HG02763 (cell line): ENCODE results near the gene MMD2.
"Not testable (repeated sequence)": the region's sequence is repeated elsewhere in the genome, so short reads cannot be mapped to it uniquely, and the experiment has no call there.

Experiments used
- ATAC-seq: cut with Tn5 transposase; IDR thresholded peaks from one replicate; pipeline ENCODE4 v1.9.1; 2021; ENCODE audit warnings: mild to moderate bottlenecking, moderate library complexity; ENCODE audit not compliant: unreplicated experiment

Gene MMD2

DNA sequence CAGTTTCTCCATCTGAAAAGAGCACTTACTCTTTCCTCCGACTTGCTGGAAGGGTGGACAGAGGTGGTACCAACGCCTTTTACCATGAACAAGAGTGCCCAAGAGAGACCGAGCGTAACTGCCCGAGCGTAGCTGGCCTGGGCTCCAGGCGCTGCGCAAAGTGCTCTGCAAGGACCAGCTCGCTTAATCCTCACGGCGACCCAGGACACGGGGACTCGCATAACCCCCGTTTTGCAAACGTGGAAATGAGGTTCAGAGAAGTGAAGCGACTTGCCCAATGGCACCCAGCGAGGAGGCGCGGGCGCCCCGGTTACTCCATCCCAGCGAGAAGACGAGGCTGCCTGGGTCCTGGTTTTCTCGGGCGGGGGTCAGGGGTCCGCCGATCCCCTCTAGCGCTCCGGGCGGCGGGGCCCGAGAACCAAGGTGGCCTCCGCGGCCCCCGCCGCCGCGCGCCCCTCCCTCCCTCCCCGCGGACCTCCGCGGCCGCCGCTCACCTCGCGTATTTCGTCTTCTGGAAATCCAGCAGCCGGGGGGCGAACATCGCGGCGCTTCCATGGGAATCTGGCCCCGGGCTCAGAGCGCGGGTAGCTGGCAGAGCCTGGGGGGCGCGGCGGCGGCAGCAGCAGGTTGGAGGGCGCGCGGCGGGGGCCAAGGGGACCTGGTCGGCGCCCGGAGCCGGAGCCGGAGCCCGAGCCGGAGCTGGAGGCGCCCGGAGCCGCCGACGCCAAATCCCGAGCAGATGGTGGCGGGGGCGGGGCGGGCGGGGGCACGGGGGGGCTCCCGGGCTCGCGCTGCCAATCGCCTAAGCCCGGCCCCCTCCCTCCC is at the start of gene MMD2:
MMD2 (minus strand) TSS at position 711 of the 825 bp plus-strand sequence; CDS start at position 541, 170 bp downstream.
- no peak for ATAC-seq

GRCh38 chr7:5005066-5005465 is 46.1 kb upstream of the MMD2 start:
- ATAC-seq = no peak

GRCh38 chr7:5001911-5002310 is 42.9 kb upstream of the MMD2 start:
- no peak for ATAC-seq

- ATAC-seq = no peak
Measured at GRCh38 chr7:5001003-5001402, 42.0 kb upstream of the MMD2 start.

GRCh38 chr7:4999369-4999950 is 40.5 kb upstream of the MMD2 start:
- ATAC-seq = no peak

DNA sequence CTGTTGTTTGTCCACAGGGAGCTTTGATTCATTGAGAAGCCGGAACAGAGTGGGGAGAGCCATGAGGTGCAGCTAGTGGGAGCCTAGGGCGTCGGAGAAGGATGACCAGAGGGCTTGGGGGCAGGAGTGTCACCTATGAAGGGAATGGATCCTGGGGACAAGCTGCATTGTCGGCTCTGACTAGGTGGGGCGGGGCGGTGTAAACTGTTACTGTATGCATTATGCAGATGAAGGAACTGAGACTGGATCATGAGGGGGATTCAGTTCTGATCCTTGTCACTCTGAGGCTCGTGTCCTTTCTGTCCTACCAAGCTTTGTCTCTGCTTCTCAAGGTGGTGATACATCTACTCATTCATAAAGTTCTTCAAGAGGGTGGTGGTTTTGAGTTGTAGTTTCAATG is 39.9 kb upstream of the MMD2 start:
- no peak for ATAC-seq

DNA sequence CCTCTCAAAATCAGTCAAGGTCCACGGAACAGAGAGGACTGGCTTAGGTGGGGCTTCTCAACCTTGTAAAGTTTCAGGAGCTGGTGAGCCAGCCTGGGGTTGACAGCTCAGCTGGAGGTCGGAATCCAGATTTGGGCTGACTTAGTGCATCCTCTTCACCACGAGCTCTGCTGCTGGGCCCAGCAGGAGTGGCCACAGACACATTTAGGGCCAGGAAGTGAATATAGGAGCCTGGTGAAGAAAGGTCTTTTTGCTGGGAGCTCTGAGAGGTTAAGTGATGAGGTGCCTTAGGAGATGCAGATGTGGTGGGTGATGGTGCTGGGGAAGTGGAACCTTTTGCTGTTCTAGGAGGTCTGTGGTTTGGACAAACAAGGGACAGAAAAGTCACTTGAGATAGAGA is 39.3 kb upstream of the MMD2 start:
- no peak for ATAC-seq

DNA sequence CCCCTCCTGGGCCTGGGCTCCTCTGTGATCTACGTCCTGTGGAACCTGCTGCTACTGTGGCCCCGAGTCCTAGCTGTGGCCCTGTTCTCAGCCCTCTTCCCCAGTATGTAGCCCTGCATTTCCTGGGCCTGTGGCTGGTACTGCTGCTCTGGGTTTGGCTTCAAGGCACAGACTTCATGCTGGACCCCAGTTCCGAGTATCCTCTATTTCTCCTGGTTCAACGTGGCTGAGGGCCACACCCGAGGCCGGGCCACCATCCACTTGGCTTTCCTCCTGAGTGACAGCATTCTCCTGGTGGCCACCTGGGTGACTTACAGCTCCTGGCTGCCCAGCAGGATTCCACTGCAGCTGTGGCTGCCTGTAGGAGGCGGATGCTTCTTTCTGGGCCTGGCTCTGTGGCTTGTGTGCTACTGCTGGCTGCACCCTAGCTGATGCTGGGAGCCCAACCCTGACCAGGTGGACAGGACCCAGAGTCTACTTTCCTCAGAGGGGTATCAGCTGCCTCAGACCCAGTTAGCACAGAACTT is 37.8 kb upstream of the MMD2 start:
- no peak for ATAC-seq

DNA sequence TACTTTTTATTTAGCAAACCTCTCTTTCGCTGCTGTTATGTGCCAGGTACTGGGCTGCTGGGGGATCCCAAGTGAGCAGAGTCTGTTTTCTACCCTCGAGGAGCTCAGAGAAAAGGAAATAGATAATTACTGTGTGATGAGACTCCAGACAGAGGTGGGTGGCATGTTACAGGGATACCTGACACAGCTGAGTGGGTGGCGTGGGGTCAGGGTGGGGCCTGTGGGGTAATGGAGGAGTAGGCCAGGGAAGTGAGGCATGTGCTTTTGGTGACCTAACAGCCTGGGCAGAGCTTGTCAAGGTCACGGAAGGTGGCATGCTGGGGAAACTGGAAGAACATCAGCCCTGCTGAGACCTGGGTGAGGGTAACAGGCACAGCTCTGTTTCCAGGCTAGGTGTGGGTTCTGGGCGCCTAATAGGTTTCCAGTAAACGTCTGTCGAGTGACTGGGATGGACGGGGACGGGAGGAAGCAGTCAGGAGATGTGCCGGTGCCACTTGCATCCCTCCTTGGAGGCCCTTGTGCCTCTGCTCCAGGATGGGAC is 36.5 kb upstream of the MMD2 start:
- ATAC-seq = no peak

DNA sequence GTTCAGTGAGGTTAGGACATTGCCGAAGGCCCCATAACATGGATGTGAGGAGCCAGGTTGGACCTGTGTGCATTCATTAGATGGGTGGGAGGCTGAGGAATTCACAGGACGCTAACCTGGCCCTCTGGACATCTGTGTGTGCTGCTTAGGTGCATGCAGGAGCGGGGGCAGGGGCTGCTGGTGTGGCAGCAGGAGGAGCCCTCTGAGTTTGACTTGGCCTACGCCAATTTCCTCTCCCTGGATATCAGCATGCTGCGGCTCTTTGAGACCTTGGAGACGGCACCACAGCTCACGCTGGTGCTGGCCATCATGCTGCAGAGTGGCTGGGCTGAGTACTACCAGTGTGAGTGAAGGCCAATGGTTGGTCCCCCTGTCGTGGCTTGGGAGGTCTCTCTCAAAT is 34.5 kb upstream of the MMD2 start:
- ATAC-seq = no peak

DNA sequence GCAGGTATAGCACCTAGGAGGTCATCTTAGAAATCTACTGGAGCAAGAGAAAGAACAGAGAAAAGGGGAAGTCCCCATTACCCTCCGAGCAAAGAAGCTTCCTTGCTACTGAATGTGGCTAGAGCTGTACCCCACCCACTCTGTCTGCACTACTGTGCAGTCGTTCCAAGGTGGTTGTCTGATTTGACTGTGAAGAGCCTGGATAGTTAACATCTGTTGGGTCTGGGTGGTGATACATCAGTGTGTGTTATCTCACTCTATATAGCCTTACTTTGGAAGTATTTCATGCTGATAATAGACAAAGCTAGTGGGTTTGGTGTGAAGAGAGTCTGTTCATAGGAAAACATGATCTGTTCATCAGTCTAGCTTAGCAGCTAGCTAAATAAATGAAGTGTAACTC is 23.8 kb upstream of the MMD2 start:
- ATAC-seq = not testable (repeated sequence)

DNA sequence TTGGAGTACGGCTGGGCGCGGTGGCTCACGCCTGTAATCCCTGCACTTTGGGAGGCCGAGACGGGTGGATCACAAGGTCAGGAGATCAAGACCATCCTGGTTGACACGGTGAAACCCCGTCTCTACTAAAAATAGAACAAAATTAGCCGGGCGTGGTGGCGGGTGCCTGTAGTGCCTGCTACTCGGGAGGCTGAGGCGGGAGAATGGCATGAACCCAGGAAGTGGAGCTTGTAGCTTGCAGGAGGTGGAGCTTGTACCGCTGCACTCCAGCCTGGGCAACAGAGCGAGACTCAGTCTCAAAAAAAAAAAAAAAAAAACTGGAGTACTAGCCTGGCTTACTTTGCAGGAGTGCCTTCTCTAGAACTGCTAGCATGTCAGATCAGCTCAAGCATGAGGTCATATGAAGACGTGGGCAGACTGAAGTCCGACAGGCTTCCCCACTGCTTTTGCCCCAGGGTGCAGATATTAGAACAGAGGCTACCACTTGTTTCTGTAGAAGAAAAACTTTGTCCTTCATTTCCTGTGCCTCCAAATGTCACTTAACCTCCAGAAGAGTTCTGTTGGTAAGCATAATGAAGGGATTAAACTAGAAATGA is 22.4 kb upstream of the MMD2 start:
- ATAC-seq = not testable (repeated sequence)

DNA sequence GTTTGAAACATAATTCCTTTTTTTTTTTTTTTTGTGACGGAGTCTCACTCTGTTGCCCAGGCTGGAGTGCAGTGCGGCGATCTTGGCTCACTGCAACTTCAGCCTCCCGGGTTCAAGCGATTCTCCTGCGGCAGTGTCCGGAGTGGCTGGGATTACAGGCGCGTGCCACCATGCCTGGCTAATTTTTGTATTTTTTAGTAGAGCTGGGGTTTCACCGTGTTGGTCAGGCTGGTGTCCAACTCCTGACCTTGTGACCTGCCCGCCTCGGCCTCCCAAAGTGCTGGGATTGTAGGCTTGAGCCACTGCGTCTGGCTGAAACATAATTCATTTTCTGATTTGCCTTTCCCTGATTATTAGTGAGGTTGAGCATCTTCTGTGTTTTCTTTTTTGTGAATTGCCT is 16.6 kb upstream of the MMD2 start:
- not testable (repeated sequence) for ATAC-seq

GRCh38 chr7:4973728-4974198 is 14.8 kb upstream of the MMD2 start:
- ATAC-seq = peak; percentile 89

DNA sequence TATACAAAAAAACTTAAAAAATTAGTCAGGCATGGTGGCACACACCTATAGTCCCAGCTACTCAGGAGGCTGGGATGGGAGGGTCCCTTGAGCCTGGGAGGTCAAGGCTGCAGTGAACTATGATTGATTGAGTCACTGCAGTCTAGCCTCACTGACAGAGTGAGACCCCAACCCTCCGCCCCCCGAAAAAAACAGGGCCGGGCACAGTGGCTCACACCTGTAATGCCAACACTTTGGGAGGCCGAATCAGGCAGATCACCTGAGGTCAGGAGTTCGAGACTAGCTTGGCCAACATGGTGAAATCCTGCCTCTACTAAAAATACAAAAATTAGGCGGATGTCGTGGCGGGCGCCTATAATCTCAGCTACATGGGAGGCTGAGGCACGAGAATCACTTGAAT is 13.5 kb upstream of the MMD2 start:
- ATAC-seq = not testable (repeated sequence)

DNA sequence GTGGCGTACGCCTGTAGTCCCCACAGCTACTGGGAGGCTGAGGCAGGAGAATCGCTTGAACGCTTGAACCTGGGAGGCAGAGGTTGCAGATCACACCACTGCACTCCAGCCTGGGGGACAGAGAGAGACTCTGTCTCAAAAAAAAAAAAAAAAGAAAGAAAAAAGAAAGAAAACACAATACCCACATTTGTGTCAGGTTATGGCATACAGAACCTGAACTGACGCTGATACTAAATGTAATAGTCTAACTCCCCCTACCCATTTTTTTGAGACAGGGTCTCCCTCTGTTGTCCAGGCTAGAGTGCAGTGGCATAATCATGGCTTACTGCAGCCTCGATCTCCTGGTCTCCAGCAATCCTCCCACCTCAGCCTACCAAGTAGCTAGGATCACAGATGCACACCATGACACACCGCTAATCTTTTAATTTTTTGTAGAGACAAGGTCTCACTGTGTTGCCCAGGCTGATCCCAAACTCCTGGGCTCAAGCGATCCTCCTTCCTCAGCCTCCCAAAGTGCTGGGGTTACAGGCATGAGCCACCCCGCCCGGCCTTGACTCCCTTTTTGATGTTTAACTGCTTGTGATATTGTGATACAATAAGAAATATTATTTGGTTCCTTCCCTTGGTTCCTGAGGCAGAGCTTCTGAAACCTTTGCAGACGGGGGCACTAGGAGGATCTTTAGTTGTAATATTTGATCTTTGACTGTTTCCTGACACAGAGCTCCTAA is 6.5 kb upstream of the MMD2 start:
- no peak for ATAC-seq

DNA sequence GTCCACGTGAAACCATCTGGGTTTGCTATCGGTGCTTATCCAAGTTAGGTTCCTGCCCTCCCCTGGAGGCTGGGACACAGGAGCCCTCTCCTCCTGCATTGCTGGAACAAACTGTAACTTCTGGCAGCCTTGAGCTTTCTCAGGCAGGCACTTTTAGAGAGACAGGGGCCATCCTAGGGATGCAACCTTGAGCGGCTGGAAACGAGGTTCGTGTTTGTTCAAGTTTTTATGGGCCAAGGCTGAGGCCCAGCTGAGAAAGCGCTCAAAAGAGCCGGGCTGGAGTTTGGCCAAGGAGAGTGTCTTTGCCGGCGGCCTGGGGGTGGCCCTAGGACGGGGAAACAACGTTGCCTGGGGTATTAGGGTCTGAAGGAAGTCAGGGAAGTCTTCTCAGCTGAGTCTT is 5.5 kb upstream of the MMD2 start:
- no peak for ATAC-seq

DNA sequence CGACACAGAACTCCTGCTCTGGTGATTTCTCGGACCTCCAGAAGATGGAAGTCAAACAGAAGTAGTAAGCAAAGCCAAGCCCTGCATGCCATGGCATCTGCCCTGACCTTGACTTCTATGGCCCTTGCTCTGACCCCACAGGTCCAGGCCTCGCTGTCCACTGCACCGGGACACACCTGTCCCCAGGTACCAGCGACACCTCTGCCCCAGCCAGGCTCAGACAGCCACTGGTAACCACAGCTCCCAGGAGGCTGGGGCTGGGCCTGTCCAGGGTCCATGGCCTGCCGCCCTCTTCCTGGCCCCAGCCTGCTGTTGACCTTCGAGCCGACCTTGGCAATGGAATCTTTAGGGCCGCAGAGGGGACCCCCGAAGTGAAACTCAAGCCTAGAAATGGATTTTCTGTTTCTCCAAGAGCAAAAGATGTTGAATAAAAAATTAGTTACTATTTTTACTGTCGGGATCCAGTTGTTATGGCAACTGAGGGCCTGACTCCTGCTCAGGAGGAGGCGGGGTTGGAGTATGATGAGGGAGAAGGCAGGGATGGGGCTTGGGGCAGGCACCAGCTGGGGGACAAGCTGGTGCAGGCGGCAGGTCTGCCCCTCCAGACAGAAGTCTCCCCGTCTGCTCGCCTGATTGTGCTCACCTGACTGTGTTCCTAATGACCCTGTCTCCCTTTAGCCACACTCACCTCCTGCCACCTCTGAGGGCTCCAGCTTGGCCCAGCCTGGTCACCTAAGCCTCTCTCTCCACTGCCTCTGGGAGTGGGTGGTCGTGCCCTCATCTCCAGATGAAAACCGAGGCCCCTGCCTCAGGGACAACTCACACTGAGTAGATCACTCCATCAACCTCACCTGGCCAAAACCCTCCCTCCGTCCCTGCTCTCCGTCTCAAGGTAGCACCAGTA is 4.1 kb upstream of the MMD2 start:
- ATAC-seq = no peak

DNA sequence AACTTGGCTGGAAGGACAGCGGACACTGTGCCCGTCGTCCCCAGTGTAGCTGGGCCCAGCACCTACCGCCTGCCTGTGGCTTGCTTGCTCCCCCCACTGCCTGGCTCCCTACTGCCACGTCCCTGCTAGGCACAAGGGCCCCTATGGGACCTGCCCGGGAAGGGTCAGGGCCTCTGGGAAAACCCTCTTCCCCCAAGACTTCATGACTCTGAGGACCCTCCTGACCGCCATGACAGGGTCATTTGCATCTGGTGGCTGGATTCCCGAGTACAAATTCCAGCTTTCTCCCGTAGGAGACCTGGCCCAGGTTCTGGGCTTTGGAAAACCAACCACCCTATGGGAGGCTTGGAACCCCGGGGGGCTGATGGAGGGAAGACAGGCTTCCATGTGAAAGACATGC is 1.4 kb upstream of the MMD2 start:
- ATAC-seq = no peak

DNA sequence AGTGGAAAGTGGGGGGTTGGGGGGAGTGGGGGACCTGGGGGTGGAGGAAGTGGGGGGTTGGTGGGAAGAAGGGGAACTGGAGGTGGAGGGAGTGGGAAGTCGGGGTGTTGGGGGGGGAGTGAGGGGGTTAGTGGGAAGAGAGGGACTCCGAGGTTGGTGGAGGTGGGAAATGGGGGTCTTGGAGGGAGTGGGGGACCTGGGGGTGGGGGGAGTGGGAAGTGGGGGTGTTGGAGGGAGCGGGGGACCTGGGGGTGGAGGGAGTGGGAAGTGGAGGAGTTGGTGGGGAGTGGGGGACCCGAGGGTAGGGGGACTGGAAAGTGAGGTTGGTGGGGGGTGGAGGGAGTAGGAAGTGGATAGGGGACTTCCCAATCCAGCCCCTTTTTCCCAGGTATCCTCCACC is 906 bp upstream of the MMD2 start:
- no peak for ATAC-seq
